ENCODE results near the gene ZSCAN18. TPM values are rescaled to one million over a fixed set of nuclear protein-coding genes. Genes with fewer than 3 reads are reported as not detected.
A peak's percentile ranks its signal among the peaks of the same experiment; 100 is the strongest.
"Not testable (repeated sequence)": the region's sequence is repeated elsewhere in the genome, so short reads cannot be mapped to it uniquely, and the experiment has no call there.

ZSCAN18 gene, protein sequence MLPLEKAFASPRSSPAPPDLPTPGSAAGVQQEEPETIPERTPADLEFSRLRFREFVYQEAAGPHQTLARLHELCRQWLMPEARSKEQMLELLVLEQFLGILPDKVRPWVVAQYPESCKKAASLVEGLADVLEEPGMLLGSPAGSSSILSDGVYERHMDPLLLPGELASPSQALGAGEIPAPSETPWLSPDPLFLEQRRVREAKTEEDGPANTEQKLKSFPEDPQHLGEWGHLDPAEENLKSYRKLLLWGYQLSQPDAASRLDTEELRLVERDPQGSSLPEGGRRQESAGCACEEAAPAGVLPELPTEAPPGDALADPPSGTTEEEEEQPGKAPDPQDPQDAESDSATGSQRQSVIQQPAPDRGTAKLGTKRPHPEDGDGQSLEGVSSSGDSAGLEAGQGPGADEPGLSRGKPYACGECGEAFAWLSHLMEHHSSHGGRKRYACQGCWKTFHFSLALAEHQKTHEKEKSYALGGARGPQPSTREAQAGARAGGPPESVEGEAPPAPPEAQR
- total RNA-seq (10 to 100 TPM; 63.2 to 69.1 TPM), polyA plus RNA-seq (10 to 100 TPM; 15.3 to 16.4 TPM)

DNA sequence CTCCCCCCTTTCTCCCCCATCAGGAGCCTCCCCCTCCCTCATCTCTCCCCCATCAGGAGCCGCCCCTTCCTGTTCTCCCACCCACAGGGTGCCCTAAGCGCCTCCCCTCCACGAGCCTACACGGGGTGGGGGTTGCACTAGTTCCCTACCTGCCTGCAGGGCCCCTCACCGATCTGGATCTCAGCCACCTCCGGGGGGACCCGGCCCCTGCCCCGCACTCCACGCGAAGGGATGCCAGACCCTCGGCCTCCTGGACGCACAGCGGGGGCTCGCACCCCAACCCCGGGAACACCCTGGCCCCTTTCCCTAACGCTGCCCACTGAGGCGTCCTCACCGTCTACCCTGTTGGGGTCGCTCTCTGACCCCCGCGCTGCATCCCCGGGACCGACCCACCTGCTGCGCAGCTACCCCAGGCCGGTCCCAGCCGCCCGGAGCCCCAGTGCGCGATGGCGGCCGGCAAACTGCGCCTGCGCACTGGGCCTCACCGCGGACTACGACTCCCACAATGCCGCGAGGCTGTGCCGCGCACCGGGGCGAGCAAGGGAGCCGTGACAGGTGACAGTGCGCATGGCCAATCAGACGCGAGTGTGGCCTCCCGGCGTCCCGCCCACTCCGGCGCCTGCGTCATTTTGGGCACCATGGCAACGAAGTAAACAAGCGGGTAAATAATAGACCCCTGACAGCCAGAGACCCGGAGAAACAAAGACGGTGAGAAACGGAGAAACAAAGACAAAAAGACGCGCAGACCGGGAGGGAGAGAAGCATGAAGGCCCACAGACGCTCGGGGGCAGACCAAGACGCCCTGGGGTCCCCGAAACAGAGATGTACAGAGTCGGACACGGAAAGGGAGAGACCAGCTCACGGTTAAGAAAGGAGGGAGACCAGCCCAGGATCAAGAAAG, at the start of gene ZSCAN18:
Gene ZSCAN18, minus strand, starts transcription at position 451 of the 901 bp plus-strand sequence. CDS start 7,964 bp downstream, outside the sequence.
- peaks cover 0 to 3% of the 10 kb centered on the region in 2 donors for H3K27me3 Mint-ChIP-seq
- H3K4me3 Mint-ChIP-seq, result peak within 1 kb of the TSS; percentile 88 to 97 (median 92)
- peak; percentile 98 to 99 (median 99) for DNase-seq
- H3K9me3 ChIP-seq (ENCODE audit: control insufficient read depth in 1 of 2, low read length in 2 of 2), result peaks cover 0 to 3% of the 10 kb centered on the region in 2 donors
- H3K9me3 Mint-ChIP-seq, result peaks cover 4 to 68% (median 50%) of the 10 kb centered on the region in 8 donors
- H3K27ac ChIP-seq (ENCODE audit: low read depth, low read length), result peak within 1 kb of the TSS; percentile 98
- H3K27me3 ChIP-seq (ENCODE audit: insufficient read depth, low read length), result no peaks in the 10 kb centered on the region
- H3K36me3 Mint-ChIP-seq, result peaks cover 26 to 29% of the 10 kb centered on the region in 2 donors
- peak within 1 kb of the TSS; percentile 61 to 69 for H3K4me3 ChIP-seq (ENCODE audit: low read length in 2 of 2)
- H3K27ac Mint-ChIP-seq, result peak within 1 kb of the TSS; percentile 100
- no peaks in the 10 kb centered on the region for H3K36me3 ChIP-seq (ENCODE audit: insufficient read depth, low read length)
- H3K4me1 Mint-ChIP-seq, result peaks cover 7 to 28% (median 14%) of the 10 kb centered on the region in 4 donors
- intact Hi-C loops (cut with micrococcal nuclease), result loop anchor here (1.0 to 5.0 kb wide), 3 partner anchors 52 to 181 kb away; partner anchors contain the start of genes ZNF329, ZNF417 and ZNF606
- ChIA-PET POLR2A (ENCODE audit: partially characterized antibody) (interaction anchor here (0.7 to 2.1 kb wide), 3 partner anchors 85 to 181 kb away, joined by 3 to 7 read pairs (median 7); partner anchors contain the start of genes ZNF274 and ZNF606), CTCF (ENCODE audit: partially characterized antibody) (no interaction called here)
- H3K4me1 ChIP-seq (ENCODE audit: insufficient read depth, low read length), result peaks cover 5% of the 10 kb centered on the region

DNA sequence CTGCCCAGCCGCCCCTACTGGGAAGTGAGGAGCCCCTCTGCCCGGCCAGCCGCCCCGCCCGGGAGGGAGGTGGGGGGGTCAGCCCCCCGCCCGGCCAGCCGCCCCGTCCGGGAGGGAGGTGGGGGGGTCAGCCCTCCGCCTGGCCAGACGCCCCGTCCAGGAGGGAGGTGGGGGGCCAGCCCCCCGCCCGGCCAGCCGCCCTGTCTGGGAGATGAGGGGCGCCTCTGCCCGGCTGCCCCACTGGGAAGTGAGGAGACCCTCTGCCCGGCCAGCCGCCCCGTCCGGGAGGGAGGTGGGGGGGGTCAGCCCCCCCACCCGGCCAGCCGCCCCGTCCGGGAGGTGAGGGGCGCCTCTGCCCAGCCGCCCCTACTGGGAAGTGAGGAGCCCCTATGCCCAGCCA, 49.4 kb upstream of the ZSCAN18 start:
- CTCF ChIA-PET (ENCODE audit: partially characterized antibody), result not testable (repeated sequence)

DNA sequence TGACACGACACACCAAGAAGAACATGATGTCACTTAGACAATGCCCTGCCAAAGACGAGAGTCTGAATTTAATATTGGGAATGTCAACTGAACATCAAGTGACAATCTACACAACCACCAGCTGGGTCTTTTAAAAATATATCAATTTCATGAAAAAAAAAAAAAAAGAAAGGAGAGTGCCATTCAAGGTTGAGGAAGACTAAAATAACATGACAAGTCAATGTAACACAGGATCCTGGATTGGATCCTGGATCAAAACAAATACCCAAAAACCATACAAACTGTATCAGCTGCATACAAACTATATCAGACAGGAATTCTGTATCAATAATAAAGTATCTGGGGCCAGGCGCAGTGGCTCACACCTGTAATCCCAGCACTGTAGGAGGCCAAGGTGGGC, 47.8 kb upstream of the ZSCAN18 start:
- peaks cover 10% of the 10 kb centered on the region for H3K36me3 ChIP-seq (ENCODE audit: insufficient read depth, low read length)
- CTCF ChIA-PET (ENCODE audit: partially characterized antibody), result no interaction called here
- intact Hi-C loops (cut with micrococcal nuclease), result no loop called here
- H3K9me3 ChIP-seq (ENCODE audit: control insufficient read depth in 1 of 2, low read length in 2 of 2), result peaks cover 3 to 18% of the 10 kb centered on the region in 2 donors
- peaks cover 7 to 13% (median 10%) of the 10 kb centered on the region in 4 donors for H3K4me1 Mint-ChIP-seq
- H3K27me3 Mint-ChIP-seq, result no peaks in the 10 kb centered on the region
- no peaks in the 10 kb centered on the region for H3K27me3 ChIP-seq (ENCODE audit: insufficient read depth, low read length)
- peaks cover 0 to 58% (median 34%) of the 10 kb centered on the region in 8 donors for H3K9me3 Mint-ChIP-seq
- POLR2A ChIA-PET (ENCODE audit: partially characterized antibody), result no interaction called here
- H3K4me3 ChIP-seq (ENCODE audit: low read length in 2 of 2), result no peak overlapping the region
- peaks cover 10% of the 10 kb centered on the region for H3K4me1 ChIP-seq (ENCODE audit: insufficient read depth, low read length)
- DNase-seq, result no peak
- H3K36me3 Mint-ChIP-seq, result peaks cover 29 to 38% of the 10 kb centered on the region in 2 donors
- H3K27ac ChIP-seq (ENCODE audit: low read depth, low read length), result no peak overlapping the region
- H3K4me3 Mint-ChIP-seq, result no peak overlapping the region
- H3K27ac Mint-ChIP-seq, result no peak overlapping the region

More for the DNA sequence above, 49.4 kb upstream of the ZSCAN18 start:
- H3K27ac ChIP-seq (ENCODE audit: low read depth, low read length); H3K27me3 Mint-ChIP-seq; POLR2A ChIA-PET (ENCODE audit: partially characterized antibody); H3K27ac Mint-ChIP-seq; intact Hi-C loops (cut with micrococcal nuclease); DNase-seq; H3K4me3 Mint-ChIP-seq; H3K27me3 ChIP-seq (ENCODE audit: insufficient read depth, low read length); H3K36me3 ChIP-seq (ENCODE audit: insufficient read depth, low read length); H3K4me3 ChIP-seq (ENCODE audit: low read length in 2 of 2): not testable (repeated sequence)
- peaks cover 15% of the 10 kb centered on the region for H3K4me1 ChIP-seq (ENCODE audit: insufficient read depth, low read length)
- peaks cover 0 to 12% of the 10 kb centered on the region in 2 donors for H3K9me3 ChIP-seq (ENCODE audit: control insufficient read depth in 1 of 2, low read length in 2 of 2)
- peaks cover 18 to 28% of the 10 kb centered on the region in 2 donors for H3K36me3 Mint-ChIP-seq
- H3K9me3 Mint-ChIP-seq, result peaks cover 0 to 51% (median 25%) of the 10 kb centered on the region in 8 donors
- H3K4me1 Mint-ChIP-seq, result peaks cover 8 to 24% (median 14%) of the 10 kb centered on the region in 4 donors

DNA sequence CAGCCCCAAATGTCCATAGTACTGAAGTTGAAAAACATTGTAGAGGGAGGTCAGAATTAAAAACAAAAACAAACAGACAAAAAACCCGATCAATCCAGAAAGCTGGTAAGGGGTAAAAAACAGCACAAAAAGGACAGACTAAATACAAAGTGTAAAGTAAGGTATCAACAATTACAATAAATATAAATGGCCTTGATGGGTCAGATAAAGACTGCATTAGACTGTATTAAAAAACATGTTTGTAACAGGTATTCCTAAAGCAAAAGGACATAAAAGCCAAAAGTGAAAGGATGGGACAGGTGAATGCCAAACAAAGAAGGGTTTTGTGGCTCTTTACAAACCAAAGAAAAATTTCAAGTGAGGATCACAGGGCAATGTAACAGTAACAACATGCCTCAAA, 36.2 kb upstream of the ZSCAN18 start:
- Histone ChIP-seq H3K27ac (ENCODE audit: low read depth, low read length) (no peak overlapping the region), H3K4me1 (ENCODE audit: insufficient read depth, low read length) (no peaks in the 10 kb centered on the region), H3K27me3 (ENCODE audit: insufficient read depth, low read length) (no peaks in the 10 kb centered on the region), H3K9me3 (ENCODE audit: control insufficient read depth in 1 of 2, low read length in 2 of 2) (peaks cover 2 to 73% of the 10 kb centered on the region in 2 donors), H3K36me3 (ENCODE audit: insufficient read depth, low read length) (peaks cover 49% of the 10 kb centered on the region), H3K4me3 (ENCODE audit: low read length in 2 of 2) (no peak overlapping the region)
- CTCF ChIA-PET (ENCODE audit: partially characterized antibody), result no interaction called here
- Mint-ChIP-seq H3K27ac (no peak overlapping the region), H3K4me3 (peak overlapping the region in 1 of 8 donors; percentile 67), H3K9me3 (peaks cover 0 to 98% (median 88%) of the 10 kb centered on the region in 8 donors), H3K36me3 (peaks cover 77 to 93% of the 10 kb centered on the region in 2 donors), H3K27me3 (no peaks in the 10 kb centered on the region), H3K4me1 (peaks cover 0 to 3% (median 1%) of the 10 kb centered on the region in 4 donors)
- POLR2A ChIA-PET (ENCODE audit: partially characterized antibody), result no interaction called here
- DNase-seq, result no peak
- intact Hi-C loops (cut with micrococcal nuclease), result no loop called here

DNA sequence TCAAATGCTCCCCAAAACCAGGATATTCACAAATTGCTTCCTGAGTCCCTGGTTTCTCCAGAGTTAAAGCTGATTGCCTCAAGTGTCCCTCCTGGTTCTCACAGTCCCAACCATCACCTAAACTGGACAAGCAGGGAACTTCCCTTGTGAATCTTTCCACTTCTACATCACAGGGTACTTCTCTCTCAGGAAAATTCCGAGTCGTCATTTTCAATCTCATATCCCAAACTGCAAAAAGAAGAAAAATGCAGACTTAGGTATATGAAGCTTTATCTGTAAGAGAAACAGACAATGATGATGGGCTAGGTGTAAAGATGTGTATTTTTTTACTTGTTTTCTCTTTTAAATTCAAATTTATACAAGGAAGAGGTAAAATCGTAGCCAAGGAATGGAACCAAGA, 31.3 kb upstream of the ZSCAN18 start:
- Mint-ChIP-seq H3K4me3 (no peak overlapping the region), H3K27me3 (no peaks in the 10 kb centered on the region), H3K36me3 (peaks cover 70 to 74% of the 10 kb centered on the region in 2 donors), H3K4me1 (peaks cover 0 to 3% (median 1%) of the 10 kb centered on the region in 4 donors), H3K9me3 (peaks cover 2 to 98% (median 93%) of the 10 kb centered on the region in 8 donors), H3K27ac (no peak overlapping the region)
- Histone ChIP-seq H3K9me3 (ENCODE audit: control insufficient read depth in 1 of 2, low read length in 2 of 2) (peaks cover 17 to 84% of the 10 kb centered on the region in 2 donors), H3K27me3 (ENCODE audit: insufficient read depth, low read length) (no peaks in the 10 kb centered on the region), H3K4me3 (ENCODE audit: low read length in 2 of 2) (peak overlapping the region in 1 of 2 donors; percentile 28), H3K4me1 (ENCODE audit: insufficient read depth, low read length) (no peaks in the 10 kb centered on the region), H3K36me3 (ENCODE audit: insufficient read depth, low read length) (peaks cover 40% of the 10 kb centered on the region), H3K27ac (ENCODE audit: low read depth, low read length) (no peak overlapping the region)
- no peak for DNase-seq
- intact Hi-C loops (cut with micrococcal nuclease), result no loop called here
- CTCF ChIA-PET (ENCODE audit: partially characterized antibody), result interaction anchor here (0.6 kb wide), 1 partner anchor 12 kb away, joined by 4 read pairs; no protein-coding TSS in a partner anchor
- POLR2A ChIA-PET (ENCODE audit: partially characterized antibody), result no interaction called here

DNA sequence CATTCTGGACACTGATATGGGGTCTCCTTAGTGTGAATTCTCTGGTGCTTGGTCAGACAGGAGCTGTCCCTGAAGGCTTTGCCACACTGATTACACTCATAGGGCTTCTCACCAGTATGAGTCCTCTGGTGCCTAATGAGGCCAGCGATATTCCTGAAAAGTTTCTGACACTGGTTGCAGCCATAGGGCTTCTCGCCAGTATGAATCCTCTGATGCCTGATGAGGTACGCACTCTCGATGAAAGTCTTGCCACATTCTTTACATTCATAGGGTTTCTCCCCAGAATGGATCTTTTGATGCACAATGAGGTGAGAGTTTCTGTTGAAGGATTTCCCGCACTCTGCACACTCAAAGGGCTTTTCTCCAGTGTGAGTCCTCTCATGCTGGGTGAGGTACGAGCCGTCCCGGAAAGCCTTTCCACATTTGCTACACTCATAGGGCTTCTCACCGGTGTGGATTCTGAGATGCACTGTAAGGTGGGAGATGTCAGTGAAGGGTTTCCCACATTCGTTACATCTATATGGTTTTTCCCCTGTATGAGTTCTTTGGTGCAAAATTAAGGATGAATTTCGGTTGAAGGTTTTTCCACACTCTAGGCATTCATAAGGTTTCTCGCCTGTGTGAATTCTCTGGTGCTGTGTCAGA, 30.1 kb upstream of the ZSCAN18 start:
- no peak overlapping the region for H3K27ac Mint-ChIP-seq
- H3K4me3 Mint-ChIP-seq, result no peak overlapping the region
- intact Hi-C loops (cut with micrococcal nuclease), result no loop called here
- no peaks in the 10 kb centered on the region for H3K27me3 ChIP-seq (ENCODE audit: insufficient read depth, low read length)
- no peak for DNase-seq
- H3K36me3 Mint-ChIP-seq, result peaks cover 64 to 68% of the 10 kb centered on the region in 2 donors
- peaks cover 0 to 3% (median 1%) of the 10 kb centered on the region in 4 donors for H3K4me1 Mint-ChIP-seq
- no peak overlapping the region for H3K27ac ChIP-seq (ENCODE audit: low read depth, low read length)
- no peaks in the 10 kb centered on the region for H3K4me1 ChIP-seq (ENCODE audit: insufficient read depth, low read length)
- H3K9me3 Mint-ChIP-seq, result peaks cover 2 to 98% (median 91%) of the 10 kb centered on the region in 8 donors
- peaks cover 34% of the 10 kb centered on the region for H3K36me3 ChIP-seq (ENCODE audit: insufficient read depth, low read length)
- CTCF ChIA-PET (ENCODE audit: partially characterized antibody), result no interaction called here
- H3K9me3 ChIP-seq (ENCODE audit: control insufficient read depth in 1 of 2, low read length in 2 of 2), result peaks cover 17 to 86% of the 10 kb centered on the region in 2 donors
- POLR2A ChIA-PET (ENCODE audit: partially characterized antibody), result no interaction called here
- H3K4me3 ChIP-seq (ENCODE audit: low read length in 2 of 2), result peak overlapping the region; percentile 1 to 42
- H3K27me3 Mint-ChIP-seq, result no peaks in the 10 kb centered on the region
